HG03442 (cell line): Measurements from ENCODE around the gene PPP2R2D.

Experiments
- ATAC-seq: cut with Tn5 transposase; IDR thresholded peaks from one replicate; pipeline ENCODE4 v1.9.1; 2021; ENCODE audit warnings: mild to moderate bottlenecking, moderate library complexity; ENCODE audit not compliant: unreplicated experiment

PPP2R2D gene

GRCh38 chr10:131993275-131993674 lies 92.5 kb downstream of the PPP2R2D start:
- no peak for ATAC-seq

GRCh38 chr10:131994435-131994834 lies 93.6 kb downstream of the PPP2R2D start:
- no peak for ATAC-seq

GRCh38 chr10:131996466-131997365 lies 95.9 kb downstream of the PPP2R2D start:
- ATAC-seq = no peak

- ATAC-seq = no peak
These were observed 96.7 kb downstream of the PPP2R2D start for GRCh38 chr10:131997366-131998049.

- ATAC-seq = no peak
These were observed 97.4 kb downstream of the PPP2R2D start for GRCh38 chr10:131998050-131998844.

- no peak for ATAC-seq
These were observed 98.3 kb downstream of the PPP2R2D start for GRCh38 chr10:131998845-131999681.

- no peak for ATAC-seq
These were observed 100.6 kb downstream of the PPP2R2D start for GRCh38 chr10:132001238-132001972.

- ATAC-seq = no peak
These were observed 101.2 kb downstream of the PPP2R2D start for GRCh38 chr10:132002004-132002403.

GRCh38 chr10:132003282-132003924 lies 102.6 kb downstream of the PPP2R2D start:
- ATAC-seq = no peak

GRCh38 chr10:132004052-132004451 lies 103.2 kb downstream of the PPP2R2D start:
- no peak for ATAC-seq

- ATAC-seq = no peak
These were observed 104.3 kb downstream of the PPP2R2D start for GRCh38 chr10:132005147-132005546.

- ATAC-seq = no peak
These were observed 106.2 kb downstream of the PPP2R2D start for GRCh38 chr10:132006966-132007365.

- no peak for ATAC-seq
These were observed 106.9 kb downstream of the PPP2R2D start for GRCh38 chr10:132007681-132008080.
